Measurements from ENCODE around the gene TMEM41A.

TMEM41A gene

GRCh38 chr3:185498503-185499396 is at the start of gene TMEM41A:
TMEM41A (minus strand) TSS chr3:185499035; CDS start chr3:185498961, 74 bp downstream.
- peak; percentile 95 for DNase-seq

GRCh38 chr3:185540695-185541094 is 41.9 kb upstream of the TMEM41A start:
- DNase-seq = no peak

- DNase-seq = no peak
These were observed 41.1 kb upstream of the TMEM41A start for GRCh38 chr3:185539934-185540333.

GRCh38 chr3:185537369-185537970 is 38.6 kb upstream of the TMEM41A start:
- DNase-seq = peak; percentile 86

- no peak for DNase-seq
These were observed 35.7 kb upstream of the TMEM41A start for GRCh38 chr3:185534511-185534910.

GRCh38 chr3:185532901-185533300 is 34.1 kb upstream of the TMEM41A start:
- no peak for DNase-seq

GRCh38 chr3:185530856-185531255 is 32.0 kb upstream of the TMEM41A start:
- DNase-seq = no peak

GRCh38 chr3:185528532-185528931 is 29.7 kb upstream of the TMEM41A start:
- peak; percentile 74 for DNase-seq

- DNase-seq = no peak
These were observed 28.5 kb upstream of the TMEM41A start for GRCh38 chr3:185527364-185527763.

- DNase-seq = no peak
These were observed 27.6 kb upstream of the TMEM41A start for GRCh38 chr3:185526349-185526951.

- DNase-seq = no peak
These were observed 22.7 kb upstream of the TMEM41A start for GRCh38 chr3:185521349-185522138.

GRCh38 chr3:185519021-185519420 is 20.2 kb upstream of the TMEM41A start:
- no peak for DNase-seq

- no peak for DNase-seq
These were observed 18.7 kb upstream of the TMEM41A start for GRCh38 chr3:185517387-185518130.

GRCh38 chr3:185511711-185512110 is 12.9 kb upstream of the TMEM41A start:
- no peak for DNase-seq

- DNase-seq = no peak
These were observed 9.6 kb upstream of the TMEM41A start for GRCh38 chr3:185508335-185508991.

GRCh38 chr3:185507883-185508282 is 9.0 kb upstream of the TMEM41A start:
- no peak for DNase-seq

GRCh38 chr3:185504636-185505035 is 5.8 kb upstream of the TMEM41A start:
- DNase-seq = no peak

GRCh38 chr3:185503521-185503920 is 4.7 kb upstream of the TMEM41A start:
- DNase-seq = no peak

- no peak for DNase-seq
These were observed 4.2 kb upstream of the TMEM41A start for GRCh38 chr3:185502987-185503386.

GRCh38 chr3:185490241-185490640 is 8.6 kb downstream of the TMEM41A start:
- DNase-seq = no peak

- no peak for DNase-seq
These were observed 9.4 kb downstream of the TMEM41A start for GRCh38 chr3:185489462-185489861.

GRCh38 chr3:185488465-185488864 is 10.4 kb downstream of the TMEM41A start:
- DNase-seq = no peak

Data from hematopoietic multipotent progenitor cell treated with erythropoietin and hydrocortisone succinate and interleukin-3 and kit ligand, for 4 days (in vitro differentiated cells).